ENCODE results near the gene NR2E3.
"Not testable (repeated sequence)": the region's sequence is repeated elsewhere in the genome, so short reads cannot be mapped to it uniquely, and the experiment has no call there.

Gene NR2E3

DNA sequence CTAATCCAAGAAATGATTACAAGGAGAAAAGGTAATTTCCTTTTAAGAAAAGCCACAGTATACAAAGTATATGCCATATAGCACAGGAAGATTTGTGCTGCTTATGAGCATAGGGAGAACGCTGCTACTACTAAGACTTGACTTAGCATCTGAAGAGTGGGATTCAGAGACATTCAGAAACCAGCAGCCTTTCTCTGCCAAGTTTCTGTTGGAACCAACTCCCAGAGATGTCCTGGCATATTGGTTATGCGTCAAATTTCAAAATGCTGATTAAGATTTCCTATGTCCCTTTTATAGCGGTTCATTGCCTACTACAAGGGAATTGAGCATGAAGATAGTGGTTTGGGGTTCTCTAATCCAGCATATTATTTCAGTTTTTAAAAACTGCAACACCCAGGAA, 4.9 kb downstream of the NR2E3 start:
- no peak for DNase-seq (ENCODE audit: low read depth)

DNA sequence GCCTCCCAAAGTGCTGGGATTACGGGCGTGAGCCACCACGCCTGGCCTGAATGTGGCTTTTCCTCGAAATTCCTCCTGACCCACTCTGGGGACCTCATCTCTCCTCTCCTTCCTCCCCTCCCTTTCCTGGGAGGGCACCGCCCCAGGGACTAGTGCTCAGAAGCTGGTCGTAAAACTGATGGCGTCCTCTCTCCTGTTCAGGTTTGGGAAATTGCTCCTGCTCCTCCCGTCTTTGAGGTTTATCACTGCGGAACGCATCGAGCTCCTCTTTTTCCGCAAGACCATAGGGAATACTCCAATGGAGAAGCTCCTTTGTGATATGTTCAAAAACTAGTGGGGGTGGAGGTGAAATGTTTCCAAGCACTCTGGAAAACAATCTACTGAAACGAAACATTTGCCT, 7.0 kb downstream of the NR2E3 start:
- DNase-seq (ENCODE audit: low read depth) = no peak

DNA sequence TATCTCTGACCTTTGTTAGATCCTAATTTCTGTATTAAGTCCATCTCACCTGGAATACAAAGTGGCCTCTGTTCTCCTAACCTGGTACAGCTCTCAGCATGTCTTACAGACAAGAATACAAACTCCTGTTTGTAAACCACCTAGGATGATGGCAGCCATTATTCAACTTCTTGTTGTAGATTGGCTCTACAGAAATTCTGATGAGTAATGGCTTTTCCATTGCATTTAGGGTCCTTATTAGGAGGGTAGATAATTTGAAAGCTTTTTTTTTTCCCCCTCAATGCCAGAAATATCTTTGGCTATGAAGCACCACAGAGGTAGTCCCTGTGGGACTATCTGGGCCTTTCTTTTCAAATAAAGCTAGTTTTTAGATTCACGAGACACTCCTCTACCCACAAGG, 9.8 kb downstream of the NR2E3 start:
- DNase-seq (ENCODE audit: low read depth) = no peak

DNA sequence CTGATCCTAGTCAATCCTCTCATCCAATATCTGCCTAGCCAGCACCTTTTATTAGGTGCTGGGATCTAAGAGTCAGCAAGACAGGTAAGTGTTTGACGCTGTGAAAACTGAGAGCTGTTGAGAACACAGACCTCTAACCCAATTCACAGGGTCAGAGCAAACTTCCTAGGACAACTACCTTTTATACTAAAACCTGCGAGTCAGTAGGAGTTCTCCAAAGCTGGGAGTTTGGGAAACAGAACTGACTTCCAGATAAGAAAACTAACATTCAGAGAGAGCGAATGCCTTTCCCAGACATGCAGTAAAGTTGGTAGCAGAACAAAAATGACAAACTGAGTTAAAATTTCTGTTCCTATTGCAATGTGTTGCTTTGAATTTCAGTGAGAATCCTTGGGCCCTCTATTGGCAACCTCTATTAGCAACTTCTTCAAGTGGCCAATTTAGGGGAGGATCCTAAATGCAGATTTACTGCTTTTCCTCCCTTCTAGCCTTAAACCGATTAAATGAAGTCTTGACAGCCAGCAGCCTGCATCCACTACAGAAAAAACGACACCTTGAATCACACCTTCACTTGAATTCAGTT, 11.3 kb downstream of the NR2E3 start:
- no peak for DNase-seq (ENCODE audit: low read depth)

DNA sequence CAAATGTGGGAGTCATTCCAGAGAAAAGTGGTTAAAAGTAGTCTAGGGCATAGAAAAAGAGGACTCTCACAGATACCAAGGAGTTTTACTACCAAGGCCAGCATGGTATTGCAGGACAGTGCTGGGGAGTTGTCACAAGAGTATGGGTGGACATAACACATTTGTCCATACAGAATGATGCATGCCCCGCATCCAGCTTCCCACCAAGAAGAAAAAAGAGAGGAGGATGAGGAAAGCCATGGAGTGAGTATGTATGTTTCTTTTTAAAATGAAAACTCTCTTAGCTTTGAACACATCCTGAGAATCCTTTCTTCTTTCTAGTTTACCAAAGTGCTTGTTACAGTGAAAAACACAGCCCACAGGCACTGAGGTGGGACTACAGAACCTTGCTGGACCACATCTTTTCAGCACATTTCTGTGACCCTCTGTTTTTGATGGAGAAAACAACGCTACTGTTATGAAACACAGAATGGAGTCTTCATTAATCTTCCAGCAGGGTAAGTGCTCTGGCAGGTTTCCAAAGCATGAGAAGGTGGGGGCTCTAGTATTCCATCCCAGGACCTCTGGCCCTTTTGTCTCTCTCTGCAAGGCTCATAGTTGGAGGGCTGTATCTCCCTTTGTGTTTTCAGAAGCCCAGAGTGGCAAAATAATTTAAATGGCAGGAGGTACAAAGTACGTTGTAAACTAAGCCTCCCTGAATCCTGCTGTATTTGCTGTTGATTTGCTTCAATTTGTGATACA, 12.7 kb downstream of the NR2E3 start:
- DNase-seq (ENCODE audit: low read depth) = no peak

DNA sequence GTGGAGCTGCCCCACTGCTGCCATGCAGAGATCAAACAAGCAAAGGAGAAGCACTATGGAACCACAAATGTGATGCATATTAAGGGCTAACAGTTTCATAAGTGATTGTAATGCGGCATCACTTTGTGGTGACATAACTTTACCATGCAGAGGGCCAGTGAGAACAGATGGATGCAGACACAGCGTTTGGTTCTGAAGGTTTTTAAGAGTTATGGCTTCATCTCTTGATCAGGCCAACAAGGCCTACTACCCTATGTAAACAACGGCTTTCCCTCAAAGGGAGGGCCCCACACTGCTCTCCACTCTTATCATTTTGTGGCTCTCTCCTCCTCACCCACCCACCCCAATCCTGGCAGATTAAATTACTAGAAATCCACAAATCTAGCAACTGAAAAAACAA, 13.4 kb downstream of the NR2E3 start:
- no peak for DNase-seq (ENCODE audit: low read depth)

DNA sequence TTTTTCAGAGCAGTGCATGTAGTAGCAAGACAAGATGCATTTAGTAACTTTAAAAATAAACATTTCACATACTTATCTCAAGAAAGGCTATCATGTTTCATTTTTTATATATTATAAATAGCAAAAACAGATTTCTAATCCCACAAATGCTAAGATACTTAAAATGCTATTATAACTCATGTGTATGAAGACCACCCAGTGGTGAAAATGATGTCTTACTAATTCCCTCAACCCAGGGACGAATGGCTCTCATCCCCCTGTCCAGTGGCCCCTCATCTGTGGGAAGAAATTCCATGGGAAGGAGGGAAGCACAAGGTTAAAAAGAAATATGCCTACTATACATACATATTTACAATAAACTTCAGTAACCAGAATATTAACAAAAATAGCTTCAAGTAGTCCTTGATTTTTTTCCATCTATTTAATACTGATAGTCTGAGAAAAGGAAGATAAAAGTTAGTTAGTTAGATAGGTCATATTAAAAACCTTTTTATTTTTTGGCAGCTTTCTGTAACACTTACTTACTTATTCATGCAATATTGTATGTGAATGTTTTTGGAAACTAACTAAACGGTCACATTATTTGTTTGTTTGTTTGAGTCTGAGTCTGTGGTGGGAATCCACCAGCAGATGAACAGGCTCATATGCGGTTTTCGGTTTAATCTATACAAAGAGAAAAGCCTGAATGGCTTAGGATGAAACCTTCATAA, 14.8 kb downstream of the NR2E3 start:
- no peak for DNase-seq (ENCODE audit: low read depth)

DNA sequence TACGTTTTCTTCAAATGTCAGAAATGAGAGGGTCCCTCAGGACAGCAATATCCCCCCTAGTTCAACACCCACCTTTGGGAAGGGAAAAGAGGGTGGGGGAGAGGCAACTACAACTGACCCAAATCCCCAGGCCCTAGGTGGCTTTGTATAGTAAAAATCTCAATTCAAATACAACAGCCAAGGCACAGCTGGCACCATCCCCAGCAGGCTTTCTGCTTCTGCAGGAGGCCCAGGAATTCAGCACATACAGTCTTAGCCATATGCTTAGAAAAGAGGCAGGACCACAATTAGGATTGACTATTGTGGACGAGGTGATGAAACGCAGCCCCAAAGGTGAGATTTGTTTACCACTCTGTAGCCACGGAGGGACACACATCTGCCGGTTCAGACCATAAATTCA, 15.8 kb downstream of the NR2E3 start:
- no peak for DNase-seq (ENCODE audit: low read depth)

DNA sequence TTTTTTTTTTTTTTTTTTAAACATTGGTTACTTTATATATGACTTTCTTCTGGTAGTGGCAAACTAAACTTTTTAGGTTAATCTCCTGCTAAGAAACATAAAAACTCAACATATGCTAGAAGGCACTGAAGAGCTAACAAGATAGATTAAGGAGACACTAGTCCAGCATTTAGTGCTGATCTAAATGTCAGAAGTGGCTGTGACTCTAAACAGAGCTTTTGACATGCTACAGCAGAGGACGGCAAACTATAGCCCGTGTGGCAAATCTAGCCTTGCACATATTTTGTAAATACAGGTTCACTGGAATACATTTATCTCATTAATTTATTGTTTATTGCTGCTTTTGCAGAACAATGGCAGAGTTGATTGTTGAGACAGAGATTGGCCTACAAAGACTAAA, 20.6 kb downstream of the NR2E3 start:
- DNase-seq (ENCODE audit: low read depth) = no peak

DNA sequence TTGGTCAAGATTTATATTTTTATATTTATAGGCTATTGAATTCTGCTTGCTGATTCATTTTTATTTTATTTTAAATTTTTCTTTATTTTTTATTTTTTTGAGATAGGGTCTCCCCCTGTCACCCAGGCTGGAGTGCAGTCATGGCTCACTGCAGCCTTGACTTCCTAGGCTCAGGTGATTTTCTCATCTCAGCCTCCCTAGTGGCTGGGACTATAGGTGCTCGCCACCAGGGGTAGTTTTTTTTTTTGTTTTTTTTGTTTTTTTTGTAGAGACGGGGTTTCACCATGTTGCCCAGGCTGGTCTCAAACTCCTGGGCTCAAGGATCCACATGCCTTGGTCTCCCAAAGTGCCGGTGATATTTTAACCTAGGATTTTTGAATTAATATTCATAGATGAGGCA, 31.2 kb downstream of the NR2E3 start:
- DNase-seq (ENCODE audit: low read depth) = no peak

DNA sequence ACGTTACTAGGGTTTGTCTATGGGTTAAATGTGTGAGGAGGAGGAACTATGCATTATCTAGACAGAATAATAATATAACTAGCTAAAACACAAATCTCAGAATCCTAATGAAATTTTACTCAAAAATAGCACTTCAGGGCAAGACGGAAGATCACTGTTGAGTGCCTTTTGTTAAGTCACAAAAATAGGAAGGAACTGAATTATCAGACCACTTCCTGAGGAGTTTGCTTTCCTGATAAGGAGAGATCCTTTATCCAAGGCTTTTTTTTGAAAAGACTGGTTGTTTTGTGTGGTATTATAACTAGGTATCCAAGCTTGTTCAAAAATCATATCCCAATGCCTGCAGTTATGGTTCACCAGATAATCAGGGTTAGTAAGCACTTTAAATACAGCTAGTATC, 34.6 kb downstream of the NR2E3 start:
- DNase-seq (ENCODE audit: low read depth) = no peak

DNA sequence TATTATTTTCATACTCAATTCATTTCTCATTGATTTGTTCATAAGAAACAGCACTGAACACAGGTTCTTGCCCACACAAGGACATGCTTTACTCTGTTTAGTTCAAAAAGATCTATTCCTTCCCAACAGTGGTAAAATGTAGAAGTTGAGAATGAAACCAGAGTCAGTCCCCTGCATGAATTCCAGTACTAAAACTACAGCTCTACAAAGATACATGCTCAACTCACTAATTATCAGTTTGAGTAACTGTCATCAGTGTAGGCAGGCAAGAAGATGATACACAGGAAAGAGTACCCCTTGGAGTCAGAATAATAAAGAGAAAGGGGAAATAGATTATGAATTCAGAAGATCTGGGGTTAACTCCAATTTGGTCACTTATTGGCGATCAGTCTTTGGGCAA, 43.2 kb downstream of the NR2E3 start:
- DNase-seq (ENCODE audit: low read depth) = no peak

DNA sequence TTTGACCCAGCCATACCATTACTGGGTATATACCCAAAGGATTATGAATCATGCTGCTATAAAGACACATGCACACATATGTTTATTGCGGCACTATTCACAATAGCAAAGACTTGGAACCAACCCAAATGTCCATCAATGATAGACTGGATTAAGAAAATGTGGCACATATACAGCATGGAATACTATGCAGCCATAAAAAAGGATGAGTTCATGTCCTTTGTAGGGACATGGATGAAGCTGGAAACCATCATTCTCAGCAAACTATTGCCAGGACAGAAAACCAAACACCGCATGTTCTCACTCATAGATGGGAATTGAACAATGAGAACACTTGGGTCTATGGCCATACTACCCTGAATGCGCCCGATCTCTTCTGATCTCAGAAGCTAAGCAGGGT, 47.9 kb downstream of the NR2E3 start:
- DNase-seq (ENCODE audit: low read depth) = not testable (repeated sequence)

Measured in activated gamma-delta T cell treated with anti-CD3 and anti-CD28 coated beads, Interleukin-2, amount 50 U/mL, for 16 hours (primary cell).